WERI-Rb-1 (cell line): ENCODE measurements around the gene ASCL5.
"Not testable (repeated sequence)": the region's sequence is repeated elsewhere in the genome, so short reads cannot be mapped to it uniquely, and the experiment has no call there.

ENCODE experiments used
- DNase-seq: peaks from one replicate; pipeline ENCODE4 v3.0.0-alpha.2; 2020
- H3K27ac ChIP-seq: fragments of 250-450 bp; sonication (Bioruptor Pico); 2 replicates; pipeline ENCODE4 v1.5.1; 2020; ENCODE audit warnings: mild to moderate bottlenecking, moderate library complexity
- H3K27me3 ChIP-seq: fragments of 250-450 bp; sonication (Bioruptor Pico); 2 replicates; pipeline ENCODE4 v1.5.1; 2021; ENCODE audit warnings: mild to moderate bottlenecking, low read depth, moderate library complexity; ENCODE audit not compliant: insufficient read depth, severe bottlenecking
- H3K36me3 ChIP-seq: fragments of 250-450 bp; sonication (Bioruptor Pico); 2 replicates; pipeline ENCODE4 v1.5.1; 2020; ENCODE audit warnings: mild to moderate bottlenecking, moderate library complexity
- H3K4me3 ChIP-seq: 2 replicates; pipeline ENCODE4 v1.5.1; 2011; ENCODE audit warnings: low read depth, mild to moderate bottlenecking, control low read depth, low read length
- H3K9me3 ChIP-seq: fragments of 250-450 bp; sonication (Bioruptor Pico); 2 replicates; pipeline ENCODE4 v1.5.1; 2021; ENCODE audit warnings: mild to moderate bottlenecking, moderate library complexity; ENCODE audit not compliant: severe bottlenecking
- CTCF ChIP-seq: IDR thresholded peaks from 2 replicates; pipeline ENCODE4 v1.5.1; 2011; ENCODE audit warnings: low read depth, mild to moderate bottlenecking, control low read depth, inconsistent platforms, low read length

The ASCL5 gene

DNA sequence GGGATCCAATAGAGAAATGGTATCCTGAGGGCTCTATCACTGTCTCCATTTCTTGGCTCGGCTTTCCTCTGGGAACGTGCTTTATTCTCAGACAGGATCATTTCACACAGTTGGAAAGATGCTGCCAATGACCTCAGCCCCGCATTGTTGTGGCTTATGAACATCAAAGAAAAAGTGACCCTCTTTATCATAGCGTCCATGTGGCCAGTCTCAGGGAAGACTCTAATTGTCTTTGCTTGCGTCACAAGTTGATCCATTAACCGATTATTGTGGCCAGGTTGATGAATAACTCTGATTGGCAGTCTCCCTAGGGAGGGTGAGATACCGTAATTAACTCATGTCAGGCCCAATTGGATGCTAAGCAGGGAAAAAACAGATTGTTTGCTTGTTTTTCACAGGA, 37.7 kb upstream of the ASCL5 start:
- Histone ChIP-seq H3K4me3 (no peak overlapping the region), H3K9me3 (no peaks in the 10 kb centered on the region), H3K36me3 (no peaks in the 10 kb centered on the region), H3K27ac (no peak overlapping the region), H3K27me3 (no peaks in the 10 kb centered on the region)
- no peak for TF ChIP-seq CTCF
- DNase-seq, result no peak

GRCh38 chr1:201163707-201164106, 36.7 kb upstream of the ASCL5 start:
- DNase-seq, result no peak
- no peak overlapping the region for H3K4me3 ChIP-seq
- H3K9me3 ChIP-seq, result no peaks in the 10 kb centered on the region
- no peaks in the 10 kb centered on the region for H3K36me3 ChIP-seq
- H3K27ac ChIP-seq, result no peak overlapping the region
- no peak for TF ChIP-seq CTCF
- H3K27me3 ChIP-seq, result no peaks in the 10 kb centered on the region

GRCh38 chr1:201163036-201163435, 36.1 kb upstream of the ASCL5 start:
- H3K27ac ChIP-seq, H3K27me3 ChIP-seq, DNase-seq, H3K9me3 ChIP-seq, H3K4me3 ChIP-seq, H3K36me3 ChIP-seq: not testable (repeated sequence)

DNA sequence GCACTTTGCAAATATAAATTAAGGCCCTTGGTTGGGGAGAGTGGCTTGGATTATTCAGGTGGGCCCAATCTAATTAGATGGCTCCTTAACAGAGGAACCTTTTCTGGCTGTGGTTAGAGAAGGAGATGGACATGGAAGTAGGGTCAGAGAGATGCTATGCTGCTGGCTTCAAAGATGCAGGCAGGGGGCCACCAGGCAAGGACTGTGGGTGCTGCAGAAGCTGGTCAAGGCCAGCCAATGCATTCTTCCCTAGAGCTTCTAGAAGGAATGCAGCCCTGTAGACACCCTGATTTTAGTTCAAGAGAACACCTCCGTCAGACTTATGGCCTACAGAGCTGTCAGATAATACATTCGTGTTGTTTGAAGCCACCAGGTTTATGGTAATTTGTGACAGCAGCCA, 31.0 kb upstream of the ASCL5 start:
- no peak overlapping the region for H3K27ac ChIP-seq
- DNase-seq, result no peak
- no peak overlapping the region for H3K4me3 ChIP-seq
- H3K36me3 ChIP-seq, result peaks cover 6% of the 10 kb centered on the region
- peaks cover 3% of the 10 kb centered on the region for H3K9me3 ChIP-seq
- no peak for TF ChIP-seq CTCF
- no peaks in the 10 kb centered on the region for H3K27me3 ChIP-seq

- Histone ChIP-seq H3K27ac (no peak overlapping the region), H3K27me3 (no peaks in the 10 kb centered on the region), H3K9me3 (peaks cover 3% of the 10 kb centered on the region), H3K4me3 (no peak overlapping the region), H3K36me3 (peaks cover 18% of the 10 kb centered on the region)
- TF ChIP-seq CTCF, result no peak
- DNase-seq, result no peak
These were observed 29.8 kb upstream of the ASCL5 start for GRCh38 chr1:201156819-201157218.

DNA sequence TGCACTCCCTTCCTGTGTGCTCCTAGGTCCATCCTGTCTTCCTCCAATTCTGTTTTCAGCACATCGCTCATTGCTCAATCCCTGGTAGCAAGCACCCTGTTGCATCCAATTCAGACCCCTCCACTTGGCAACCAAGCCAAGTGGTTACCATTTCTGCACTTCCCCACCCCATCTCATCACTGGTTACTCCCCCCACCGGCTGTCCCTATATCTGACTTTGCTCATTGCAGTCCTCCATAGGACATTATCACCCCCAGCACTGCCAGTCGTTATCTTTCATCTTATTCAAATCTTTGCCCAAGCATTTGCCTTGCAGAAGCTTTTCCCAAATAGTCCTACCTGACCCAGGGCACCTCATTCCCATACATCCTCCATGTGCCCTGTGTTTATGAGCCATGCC, 29.4 kb upstream of the ASCL5 start:
- no peak for DNase-seq
- no peak overlapping the region for H3K4me3 ChIP-seq
- TF ChIP-seq CTCF, result no peak
- peaks cover 22% of the 10 kb centered on the region for H3K36me3 ChIP-seq
- peaks cover 3% of the 10 kb centered on the region for H3K9me3 ChIP-seq
- H3K27me3 ChIP-seq, result no peaks in the 10 kb centered on the region
- no peak overlapping the region for H3K27ac ChIP-seq
